ENCODE data around the gene ATP5MC3.

DNA sequence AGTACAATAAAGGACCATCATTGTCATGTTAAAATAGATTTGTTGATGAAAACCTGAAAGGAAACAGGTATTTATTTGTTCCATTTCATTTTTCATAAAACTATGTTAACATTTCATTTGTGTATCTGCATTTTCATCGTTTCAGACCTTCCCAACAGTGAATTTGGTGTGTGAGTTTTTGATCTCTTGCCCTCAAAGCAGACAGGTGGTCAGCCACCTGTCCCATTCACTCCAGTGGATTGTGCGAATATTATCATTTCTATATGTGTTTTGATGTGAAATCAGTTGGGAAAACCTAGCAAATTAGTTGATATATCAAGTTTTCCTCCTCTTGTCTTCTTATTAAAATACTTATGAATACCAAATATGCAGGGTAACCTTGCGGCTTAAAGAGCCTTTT is 25.4 kb upstream of the ATP5MC3 start:
- TF ChIP-seq, protein P1, sequence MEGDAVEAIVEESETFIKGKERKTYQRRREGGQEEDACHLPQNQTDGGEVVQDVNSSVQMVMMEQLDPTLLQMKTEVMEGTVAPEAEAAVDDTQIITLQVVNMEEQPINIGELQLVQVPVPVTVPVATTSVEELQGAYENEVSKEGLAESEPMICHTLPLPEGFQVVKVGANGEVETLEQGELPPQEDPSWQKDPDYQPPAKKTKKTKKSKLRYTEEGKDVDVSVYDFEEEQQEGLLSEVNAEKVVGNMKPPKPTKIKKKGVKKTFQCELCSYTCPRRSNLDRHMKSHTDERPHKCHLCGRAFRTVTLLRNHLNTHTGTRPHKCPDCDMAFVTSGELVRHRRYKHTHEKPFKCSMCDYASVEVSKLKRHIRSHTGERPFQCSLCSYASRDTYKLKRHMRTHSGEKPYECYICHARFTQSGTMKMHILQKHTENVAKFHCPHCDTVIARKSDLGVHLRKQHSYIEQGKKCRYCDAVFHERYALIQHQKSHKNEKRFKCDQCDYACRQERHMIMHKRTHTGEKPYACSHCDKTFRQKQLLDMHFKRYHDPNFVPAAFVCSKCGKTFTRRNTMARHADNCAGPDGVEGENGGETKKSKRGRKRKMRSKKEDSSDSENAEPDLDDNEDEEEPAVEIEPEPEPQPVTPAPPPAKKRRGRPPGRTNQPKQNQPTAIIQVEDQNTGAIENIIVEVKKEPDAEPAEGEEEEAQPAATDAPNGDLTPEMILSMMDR (IDR thresholded peaks at IDR 0.05), result no peak
- no peak for TF ChIP-seq POLR2A (IDR thresholded peaks at IDR 0.05)

Data from heart left ventricle (tissue), 13 donors.